Suprapubic skin (tissue), 3 donors: ENCODE data around the gene ZDHHC21.

Experiments used
- CTCF ChIP-seq, 2 donors: fragments of 200-600 bp in 1 of 2; fragments of 450-650 bp in 1 of 2; sonication (generic) in 1 of 2; IDR thresholded peaks; one replicate each; pipeline ENCODE4 v1.5.1; 2016 to 2019; ENCODE audit warnings: antibody characterized with exemption in 2 of 2, mild to moderate bottlenecking in 1 of 2, moderate library complexity in 1 of 2
- POLR2A ChIP-seq, 2 donors: fragments of 450-650 bp; IDR thresholded peaks; one replicate each; pipeline ENCODE4 v1.6.1; 2017; ENCODE audit warnings: antibody characterized with exemption in 2 of 2, mild to moderate bottlenecking in 2 of 2, moderate library complexity in 2 of 2

GRCh38 chr9:14670718-14671117 lies 22.5 kb downstream of the ZDHHC21 start:
- TF ChIP-seq POLR2A (IDR thresholded peaks at IDR 0.05) (no peak), CTCF (IDR thresholded peaks at IDR 0.05) (no peak)
